ENCODE results near the gene SNAP25.

GRCh38 chr20:10288954-10289646 is 70.5 kb downstream of the SNAP25 start:
- TF ChIP-seq, protein P1, sequence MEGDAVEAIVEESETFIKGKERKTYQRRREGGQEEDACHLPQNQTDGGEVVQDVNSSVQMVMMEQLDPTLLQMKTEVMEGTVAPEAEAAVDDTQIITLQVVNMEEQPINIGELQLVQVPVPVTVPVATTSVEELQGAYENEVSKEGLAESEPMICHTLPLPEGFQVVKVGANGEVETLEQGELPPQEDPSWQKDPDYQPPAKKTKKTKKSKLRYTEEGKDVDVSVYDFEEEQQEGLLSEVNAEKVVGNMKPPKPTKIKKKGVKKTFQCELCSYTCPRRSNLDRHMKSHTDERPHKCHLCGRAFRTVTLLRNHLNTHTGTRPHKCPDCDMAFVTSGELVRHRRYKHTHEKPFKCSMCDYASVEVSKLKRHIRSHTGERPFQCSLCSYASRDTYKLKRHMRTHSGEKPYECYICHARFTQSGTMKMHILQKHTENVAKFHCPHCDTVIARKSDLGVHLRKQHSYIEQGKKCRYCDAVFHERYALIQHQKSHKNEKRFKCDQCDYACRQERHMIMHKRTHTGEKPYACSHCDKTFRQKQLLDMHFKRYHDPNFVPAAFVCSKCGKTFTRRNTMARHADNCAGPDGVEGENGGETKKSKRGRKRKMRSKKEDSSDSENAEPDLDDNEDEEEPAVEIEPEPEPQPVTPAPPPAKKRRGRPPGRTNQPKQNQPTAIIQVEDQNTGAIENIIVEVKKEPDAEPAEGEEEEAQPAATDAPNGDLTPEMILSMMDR (IDR thresholded peaks at IDR 0.05): no peak
- no peak for TF ChIP-seq POLR2AphosphoS5 (IDR thresholded peaks at IDR 0.05)
- no peak for TF ChIP-seq EP300 (IDR thresholded peaks at IDR 0.05)
- TF ChIP-seq POLR2A (IDR thresholded peaks at IDR 0.05; ENCODE audit: low read depth): no peak

Data from esophagus muscularis mucosa (tissue), 4 donors.